ENCODE measurements around the gene OBSCN. TPM values are rescaled to one million over a fixed set of nuclear protein-coding genes. Genes with fewer than 3 reads are reported as not detected.

The OBSCN gene
- total and polyA plus RNA-seq, 2 of the 4 experiments (the other 2 are of a cell fraction): 4.1 to 9.5 TPM

GRCh38 chr1:228342627-228343190, 134.9 kb downstream of the OBSCN start:
- H3K79me1 ChIP-seq (ENCODE audit: low read depth in 1 of 2, low read length in 2 of 2): no peaks in the 10 kb centered on the region
- 90% methylated on average over 2 of the region's 8 CpGs; no CpG with 5 or more reads in 1 of the 2 experiments for WGBS, 2 experiments (ENCODE audit: extremely low coverage in 2 of 2, insufficient read length in 1 of 2)
- no peak overlapping the region for H2BK20ac ChIP-seq (ENCODE audit: low read depth, low read length)
- no peak overlapping the region for H2AK5ac ChIP-seq (ENCODE audit: low read depth, low read length)
- H3K36me3 ChIP-seq (ENCODE audit: control insufficient read depth, insufficient read depth, low read length): peaks cover 32% of the 10 kb centered on the region
- in situ Hi-C loops (cut with MboI; ENCODE audit: low sequenced_read_pairs): no loop called here
- H3K27ac ChIP-seq (ENCODE audit: insufficient read depth, low read length): no peak overlapping the region
- ChIA-PET POLR2A (ENCODE audit: unreplicated experiment) (no interaction called here), CTCF (no interaction called here)
- DNase-seq: no peak
- H4K8ac ChIP-seq (ENCODE audit: low read depth in 2 of 2, low read length in 2 of 2): no peak overlapping the region
- H3K9me1 ChIP-seq (ENCODE audit: insufficient read depth, low read length): 0 out of 2 replicates have a peak, but pooled peaks cover 5% of the 10 kb centered on the region
- no peak overlapping the region for H2BK5ac ChIP-seq (ENCODE audit: low read depth, low read length, poor library complexity, severe bottlenecking)
- H4K20me1 ChIP-seq (ENCODE audit: insufficient read depth, low read length): no peaks in the 10 kb centered on the region; the same call in none of the 2 replicates
- no peak overlapping the region for H2AK9ac ChIP-seq (replicated peaks; ENCODE audit: low read depth, low read length, poor library complexity)
- no peak overlapping the region for H2AFZ ChIP-seq (replicated peaks; ENCODE audit: low read length, poor library complexity)
- BruUV-seq (replicated peaks): no TSS peak
- ATAC-seq (ENCODE audit: low read depth): no peak
- no peak overlapping the region for H3K4me3 ChIP-seq (ENCODE audit: insufficient read depth, low read depth, low read length)
- H3K18ac ChIP-seq (ENCODE audit: low read depth, low read length): no peak overlapping the region
- TF ChIP-seq CEBPB (IDR thresholded peaks at IDR 0.05; ENCODE audit: low read depth, low read length): no peak
- TF ChIP-seq CHD1 (IDR thresholded peaks at IDR 0.05; ENCODE audit: low read depth, low read length): no peak
- TF ChIP-seq SMC3 (IDR thresholded peaks at IDR 0.05; ENCODE audit: low read depth, low read length): no peak
- no peak for TF ChIP-seq NFE2L2 (IDR thresholded peaks at IDR 0.05; ENCODE audit: low read depth, low read length)
- no peak for TF ChIP-seq MXI1 (IDR thresholded peaks at IDR 0.05; ENCODE audit: borderline replicate concordance, low read depth, low read length)
- no peak for TF ChIP-seq RCOR1 (IDR thresholded peaks at IDR 0.05; ENCODE audit: insufficient replicate concordance, low read length)
- no peak for TF ChIP-seq POLR2A (IDR thresholded peaks at IDR 0.05; ENCODE audit: low read depth, low read length)
- TF ChIP-seq MAFK (IDR thresholded peaks at IDR 0.05; ENCODE audit: low read depth, low read length): no peak
- no peak for TF ChIP-seq RFX5 (IDR thresholded peaks at IDR 0.05; ENCODE audit: low read depth, low read length)
- no peak for TF ChIP-seq CTCF (conservative IDR thresholded peaks at IDR 0.05; ENCODE audit: low read depth, low read length)
- no peak for TF ChIP-seq MAZ (IDR thresholded peaks at IDR 0.05; ENCODE audit: borderline replicate concordance, low read depth, low read length)
- TF ChIP-seq, protein P1, sequence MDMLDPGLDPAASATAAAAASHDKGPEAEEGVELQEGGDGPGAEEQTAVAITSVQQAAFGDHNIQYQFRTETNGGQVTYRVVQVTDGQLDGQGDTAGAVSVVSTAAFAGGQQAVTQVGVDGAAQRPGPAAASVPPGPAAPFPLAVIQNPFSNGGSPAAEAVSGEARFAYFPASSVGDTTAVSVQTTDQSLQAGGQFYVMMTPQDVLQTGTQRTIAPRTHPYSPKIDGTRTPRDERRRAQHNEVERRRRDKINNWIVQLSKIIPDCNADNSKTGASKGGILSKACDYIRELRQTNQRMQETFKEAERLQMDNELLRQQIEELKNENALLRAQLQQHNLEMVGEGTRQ (IDR thresholded peaks at IDR 0.05; ENCODE audit: low read depth, low read length): no peak
- no peak overlapping the region for H3K56ac ChIP-seq (ENCODE audit: extremely low read depth, insufficient read depth, low read length)
- H3K27me3 ChIP-seq (ENCODE audit: control insufficient read depth, insufficient read depth, low read length): peaks cover 2% of the 10 kb centered on the region
- no peak overlapping the region for H2BK120ac ChIP-seq (ENCODE audit: low read depth, low read length)
- H3K23ac ChIP-seq (ENCODE audit: low read depth, low read length): no peak overlapping the region
- no peaks in the 10 kb centered on the region for H3K4me1 ChIP-seq (ENCODE audit: control insufficient read depth, insufficient read depth, low read length)
- H3K14ac ChIP-seq (replicated peaks; ENCODE audit: low read depth, low read length): no peak overlapping the region
- no peak overlapping the region for H4K91ac ChIP-seq (ENCODE audit: insufficient read depth, low read depth, low read length)
- H3K9ac ChIP-seq (ENCODE audit: low read depth, low read length): no peak overlapping the region
- no peak overlapping the region for H3K4ac ChIP-seq (ENCODE audit: low read depth, low read length)
- H3K9me3 ChIP-seq (ENCODE audit: control insufficient read depth, insufficient read depth, low read length): peaks cover 6% of the 10 kb centered on the region; the same call in 1 of the 2 replicates
- no peak overlapping the region for H4K5ac ChIP-seq (ENCODE audit: low read depth, low read length)
- no peak overlapping the region for H3K4me2 ChIP-seq (ENCODE audit: low read depth, low read length)
- dilution Hi-C loops (cut with HindIII; ENCODE audit: low sequenced_read_pairs, unreplicated experiment): no loop called here
- H2BK15ac ChIP-seq (ENCODE audit: low read depth, low read length): no peak overlapping the region
- intact Hi-C loops (cut with micrococcal nuclease): no loop called here
